ENCODE data around the gene ATP2C2. TPM values are rescaled to one million over a fixed set of nuclear protein-coding genes. Genes with fewer than 3 reads are reported as not detected.
"Not testable (repeated sequence)": the region's sequence is repeated elsewhere in the genome, so short reads cannot be mapped to it uniquely, and the experiment has no call there.

The ATP2C2 gene
- total RNA-seq, 1 experiment from 2014 or later = 4.3 TPM

DNA sequence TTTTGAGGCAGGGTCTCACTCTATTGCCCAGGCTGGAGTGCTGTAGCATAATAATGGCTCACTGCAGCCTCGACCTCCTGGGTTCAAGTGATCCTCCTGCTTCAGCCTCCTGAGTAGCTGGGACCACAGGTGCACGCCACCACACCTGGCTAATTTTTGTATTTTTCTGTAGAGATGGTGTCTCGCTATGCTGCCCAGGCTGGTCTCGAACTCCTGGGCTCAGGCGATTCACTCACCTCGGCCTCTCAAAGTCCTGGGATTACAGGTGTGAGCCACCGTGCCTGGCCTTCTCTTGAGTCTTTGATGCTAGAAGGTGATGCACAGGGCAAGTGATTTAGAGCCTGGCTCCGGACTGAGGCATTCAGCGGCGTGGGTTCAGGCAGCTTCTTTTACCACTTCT lies 24.5 kb upstream of the ATP2C2 start:
- H3K9me3 Mint-ChIP-seq; POLR2A ChIA-PET; H3K36me3 Mint-ChIP-seq; ATAC-seq; H3K27ac Mint-ChIP-seq; H3K27me3 Mint-ChIP-seq (ENCODE audit: low read depth); DNase-seq (ENCODE audit: low spot score); H3K4me3 Mint-ChIP-seq; H3K4me1 Mint-ChIP-seq: not testable (repeated sequence)
- 0 out of 2 replicates have a peak, but pooled peaks have one; percentile 29 for TF ChIP-seq ZNF121 (CRISPR knock-in tag; IDR thresholded peaks at IDR 0.05)
- CTCF ChIA-PET = interaction anchor here (1.4 kb wide), 1 partner anchor 36 kb away, joined by 3 read pairs; no protein-coding TSS in a partner anchor

GRCh38 chr16:84344781-84345180 lies 23.6 kb upstream of the ATP2C2 start:
- no peaks in the 10 kb centered on the region for H3K36me3 Mint-ChIP-seq
- POLR2A ChIA-PET = no interaction called here
- TF ChIP-seq, protein P1, sequence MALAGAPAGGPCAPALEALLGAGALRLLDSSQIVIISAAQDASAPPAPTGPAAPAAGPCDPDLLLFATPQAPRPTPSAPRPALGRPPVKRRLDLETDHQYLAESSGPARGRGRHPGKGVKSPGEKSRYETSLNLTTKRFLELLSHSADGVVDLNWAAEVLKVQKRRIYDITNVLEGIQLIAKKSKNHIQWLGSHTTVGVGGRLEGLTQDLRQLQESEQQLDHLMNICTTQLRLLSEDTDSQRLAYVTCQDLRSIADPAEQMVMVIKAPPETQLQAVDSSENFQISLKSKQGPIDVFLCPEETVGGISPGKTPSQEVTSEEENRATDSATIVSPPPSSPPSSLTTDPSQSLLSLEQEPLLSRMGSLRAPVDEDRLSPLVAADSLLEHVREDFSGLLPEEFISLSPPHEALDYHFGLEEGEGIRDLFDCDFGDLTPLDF (CRISPR knock-in tag; IDR thresholded peaks at IDR 0.05) = no peak
- ATAC-seq (no peak), DNase-seq (ENCODE audit: low spot score) (no peak)
- CTCF ChIA-PET = no interaction called here
- no peaks in the 10 kb centered on the region; the same call in 1 of the 2 replicates for H3K27me3 Mint-ChIP-seq (ENCODE audit: low read depth)
- H3K4me1 Mint-ChIP-seq = no peaks in the 10 kb centered on the region
- H3K9me3 Mint-ChIP-seq = no peaks in the 10 kb centered on the region
- no peak overlapping the region for H3K4me3 Mint-ChIP-seq
- H3K27ac Mint-ChIP-seq = no peak overlapping the region

- no peak for ATAC-seq
- H3K27ac Mint-ChIP-seq = no peak overlapping the region
- peaks cover 2% of the 10 kb centered on the region; the same call in 1 of the 2 replicates for H3K4me1 Mint-ChIP-seq
- no peak overlapping the region for H3K4me3 Mint-ChIP-seq
- H3K27me3 Mint-ChIP-seq (ENCODE audit: low read depth) = no peaks in the 10 kb centered on the region; the same call in 1 of the 2 replicates
- ChIA-PET POLR2A (no interaction called here), CTCF (no interaction called here)
- DNase-seq (ENCODE audit: low spot score) = no peak
- H3K9me3 Mint-ChIP-seq = no peaks in the 10 kb centered on the region
- TF ChIP-seq ZNF317 (CRISPR knock-in tag; IDR thresholded peaks at IDR 0.05; ENCODE audit: borderline replicate concordance, low read depth) (no peak), ZNF232 (CRISPR knock-in tag; IDR thresholded peaks at IDR 0.05) (no peak), ZNF396 (CRISPR knock-in tag; IDR thresholded peaks at IDR 0.05; ENCODE audit: borderline replicate concordance) (no peak), FOXK1 (CRISPR knock-in tag; IDR thresholded peaks at IDR 0.05) (no peak), ZNF121 (CRISPR knock-in tag; IDR thresholded peaks at IDR 0.05) (no peak), MAX (CRISPR knock-in tag; IDR thresholded peaks at IDR 0.05) (no peak)
- TF ChIP-seq, protein P2, sequence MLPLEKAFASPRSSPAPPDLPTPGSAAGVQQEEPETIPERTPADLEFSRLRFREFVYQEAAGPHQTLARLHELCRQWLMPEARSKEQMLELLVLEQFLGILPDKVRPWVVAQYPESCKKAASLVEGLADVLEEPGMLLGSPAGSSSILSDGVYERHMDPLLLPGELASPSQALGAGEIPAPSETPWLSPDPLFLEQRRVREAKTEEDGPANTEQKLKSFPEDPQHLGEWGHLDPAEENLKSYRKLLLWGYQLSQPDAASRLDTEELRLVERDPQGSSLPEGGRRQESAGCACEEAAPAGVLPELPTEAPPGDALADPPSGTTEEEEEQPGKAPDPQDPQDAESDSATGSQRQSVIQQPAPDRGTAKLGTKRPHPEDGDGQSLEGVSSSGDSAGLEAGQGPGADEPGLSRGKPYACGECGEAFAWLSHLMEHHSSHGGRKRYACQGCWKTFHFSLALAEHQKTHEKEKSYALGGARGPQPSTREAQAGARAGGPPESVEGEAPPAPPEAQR (CRISPR knock-in tag; IDR thresholded peaks at IDR 0.05) = no peak
- H3K36me3 Mint-ChIP-seq = no peaks in the 10 kb centered on the region
Observed at GRCh38 chr16:84347161-84347560, 21.2 kb upstream of the ATP2C2 start.

DNA sequence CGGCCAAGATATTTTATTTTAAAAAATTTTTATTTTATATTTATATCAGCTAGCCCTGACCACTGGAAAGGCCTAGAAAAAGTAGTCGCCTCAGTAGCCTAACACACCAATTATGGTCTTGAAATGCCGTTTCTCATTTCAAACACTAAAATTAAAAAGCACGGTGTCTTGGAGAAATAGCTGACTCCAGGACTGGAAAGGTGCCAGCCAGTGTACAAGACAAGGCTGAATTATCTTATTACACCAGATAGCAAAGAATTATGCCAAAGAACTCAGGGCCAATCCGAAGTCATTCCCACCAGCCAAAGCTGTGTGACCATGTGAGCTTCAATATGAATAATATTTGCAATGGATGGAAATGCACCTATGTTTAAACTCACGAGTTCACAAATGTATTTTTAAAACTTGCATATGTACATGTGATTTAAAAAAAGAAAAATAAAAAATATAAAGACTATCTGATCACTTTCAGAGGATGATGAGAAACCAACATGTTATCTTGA lies 19.9 kb upstream of the ATP2C2 start:
- CTCF ChIA-PET = no interaction called here
- Mint-ChIP-seq H3K9me3 (no peaks in the 10 kb centered on the region), H3K4me3 (no peak overlapping the region), H3K4me1 (peaks cover 2% of the 10 kb centered on the region; the same call in 1 of the 2 replicates), H3K27ac (no peak overlapping the region), H3K36me3 (no peaks in the 10 kb centered on the region), H3K27me3 (ENCODE audit: low read depth) (no peaks in the 10 kb centered on the region; the same call in 1 of the 2 replicates)
- POLR2A ChIA-PET = interaction anchor here (0.9 kb wide), 1 partner anchor 11 kb away, joined by 3 read pairs; no protein-coding TSS in a partner anchor
- no peak for DNase-seq (ENCODE audit: low spot score)
- ATAC-seq = no peak
- TF ChIP-seq USF2 (CRISPR knock-in tag; IDR thresholded peaks at IDR 0.05) = no peak
- no peak for TF ChIP-seq ZNF121 (CRISPR knock-in tag; IDR thresholded peaks at IDR 0.05)
- no peak for TF ChIP-seq ZNF416 (CRISPR knock-in tag; IDR thresholded peaks at IDR 0.05)
- TF ChIP-seq RORB (CRISPR knock-in tag; IDR thresholded peaks at IDR 0.05) = no peak
- TF ChIP-seq, protein P3, sequence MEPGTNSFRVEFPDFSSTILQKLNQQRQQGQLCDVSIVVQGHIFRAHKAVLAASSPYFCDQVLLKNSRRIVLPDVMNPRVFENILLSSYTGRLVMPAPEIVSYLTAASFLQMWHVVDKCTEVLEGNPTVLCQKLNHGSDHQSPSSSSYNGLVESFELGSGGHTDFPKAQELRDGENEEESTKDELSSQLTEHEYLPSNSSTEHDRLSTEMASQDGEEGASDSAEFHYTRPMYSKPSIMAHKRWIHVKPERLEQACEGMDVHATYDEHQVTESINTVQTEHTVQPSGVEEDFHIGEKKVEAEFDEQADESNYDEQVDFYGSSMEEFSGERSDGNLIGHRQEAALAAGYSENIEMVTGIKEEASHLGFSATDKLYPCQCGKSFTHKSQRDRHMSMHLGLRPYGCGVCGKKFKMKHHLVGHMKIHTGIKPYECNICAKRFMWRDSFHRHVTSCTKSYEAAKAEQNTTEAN (CRISPR knock-in tag; IDR thresholded peaks at IDR 0.05) = no peak
- TF ChIP-seq, protein P4, sequence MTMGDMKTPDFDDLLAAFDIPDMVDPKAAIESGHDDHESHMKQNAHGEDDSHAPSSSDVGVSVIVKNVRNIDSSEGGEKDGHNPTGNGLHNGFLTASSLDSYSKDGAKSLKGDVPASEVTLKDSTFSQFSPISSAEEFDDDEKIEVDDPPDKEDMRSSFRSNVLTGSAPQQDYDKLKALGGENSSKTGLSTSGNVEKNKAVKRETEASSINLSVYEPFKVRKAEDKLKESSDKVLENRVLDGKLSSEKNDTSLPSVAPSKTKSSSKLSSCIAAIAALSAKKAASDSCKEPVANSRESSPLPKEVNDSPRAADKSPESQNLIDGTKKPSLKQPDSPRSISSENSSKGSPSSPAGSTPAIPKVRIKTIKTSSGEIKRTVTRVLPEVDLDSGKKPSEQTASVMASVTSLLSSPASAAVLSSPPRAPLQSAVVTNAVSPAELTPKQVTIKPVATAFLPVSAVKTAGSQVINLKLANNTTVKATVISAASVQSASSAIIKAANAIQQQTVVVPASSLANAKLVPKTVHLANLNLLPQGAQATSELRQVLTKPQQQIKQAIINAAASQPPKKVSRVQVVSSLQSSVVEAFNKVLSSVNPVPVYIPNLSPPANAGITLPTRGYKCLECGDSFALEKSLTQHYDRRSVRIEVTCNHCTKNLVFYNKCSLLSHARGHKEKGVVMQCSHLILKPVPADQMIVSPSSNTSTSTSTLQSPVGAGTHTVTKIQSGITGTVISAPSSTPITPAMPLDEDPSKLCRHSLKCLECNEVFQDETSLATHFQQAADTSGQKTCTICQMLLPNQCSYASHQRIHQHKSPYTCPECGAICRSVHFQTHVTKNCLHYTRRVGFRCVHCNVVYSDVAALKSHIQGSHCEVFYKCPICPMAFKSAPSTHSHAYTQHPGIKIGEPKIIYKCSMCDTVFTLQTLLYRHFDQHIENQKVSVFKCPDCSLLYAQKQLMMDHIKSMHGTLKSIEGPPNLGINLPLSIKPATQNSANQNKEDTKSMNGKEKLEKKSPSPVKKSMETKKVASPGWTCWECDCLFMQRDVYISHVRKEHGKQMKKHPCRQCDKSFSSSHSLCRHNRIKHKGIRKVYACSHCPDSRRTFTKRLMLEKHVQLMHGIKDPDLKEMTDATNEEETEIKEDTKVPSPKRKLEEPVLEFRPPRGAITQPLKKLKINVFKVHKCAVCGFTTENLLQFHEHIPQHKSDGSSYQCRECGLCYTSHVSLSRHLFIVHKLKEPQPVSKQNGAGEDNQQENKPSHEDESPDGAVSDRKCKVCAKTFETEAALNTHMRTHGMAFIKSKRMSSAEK (CRISPR knock-in tag; IDR thresholded peaks at IDR 0.05; ENCODE audit: borderline replicate concordance) = no peak
- TF ChIP-seq FOXP1 (CRISPR knock-in tag; IDR thresholded peaks at IDR 0.05; ENCODE audit: borderline replicate concordance) = no peak
- TF ChIP-seq CTCF (IDR thresholded peaks at IDR 0.05) = no peak
- TF ChIP-seq EMX1 (CRISPR knock-in tag; IDR thresholded peaks at IDR 0.05) = no peak
- no peak for TF ChIP-seq ZNF396 (CRISPR knock-in tag; IDR thresholded peaks at IDR 0.05; ENCODE audit: borderline replicate concordance)
- TF ChIP-seq ZNF423 (CRISPR knock-in tag; IDR thresholded peaks at IDR 0.05) = no peak

All from WTC11 (cell line).